Ovary (tissue), 3 donors: ENCODE measurements around the gene DENND6A.

Experiments used
- CTCF ChIP-seq, 3 donors: fragments of 450-650 bp in 2 of 3; fragments of 200-600 bp in 1 of 3; IDR thresholded peaks; one replicate each; pipeline versions ENCODE4 v1.5.1 to v1.8.0; 2016 to 2022; ENCODE audit warnings: antibody characterized with exemption in 3 of 3, mild to moderate bottlenecking in 1 of 3
- EP300 ChIP-seq: sonication (generic); formaldehyde crosslinking; IDR thresholded peaks from one replicate; pipeline ENCODE4 v1.6.1; 2017; ENCODE audit warnings: antibody characterized with exemption
- POLR2A ChIP-seq: fragments of 450-650 bp; IDR thresholded peaks from one replicate; pipeline ENCODE4 v1.6.1; 2017; ENCODE audit warnings: antibody characterized with exemption, mild to moderate bottlenecking, moderate library complexity
- donor health status: DM: no; HTN: no; CAD: no.

GRCh38 chr3:57592306-57592705, 100.6 kb downstream of the DENND6A start:
- no peak for TF ChIP-seq CTCF (IDR thresholded peaks at IDR 0.05)
- no peak for TF ChIP-seq POLR2A
- no peak for TF ChIP-seq EP300
